OCI-LY7 (cell line): ENCODE data around the gene LRRC59. TPM values are rescaled to one million over a fixed set of nuclear protein-coding genes. Genes with fewer than 3 reads are reported as not detected.

Experiments
- BruUV-seq: library from RNA; stranded (reverse); fragments of 400-500 nt; replicated peaks from 2 replicates; lab custom pipeline; 2021; lab: Mats Ljungman, UMichigan
- CTCF ChIA-PET: fragments of 300-600 bp; sonication (Branson Sonifier 250); formaldehyde crosslinking; loops from one replicate; lab custom pipeline; 2022; ENCODE audit warnings: antibody characterized with exemption; ENCODE audit not compliant: unreplicated experiment; lab: Charles Lee
- POLR2A ChIA-PET: fragments of 300-600 bp; sonication (Branson Sonifier 250); formaldehyde crosslinking; loops from one replicate; lab custom pipeline; 2022; ENCODE audit warnings: antibody characterized with exemption; lab: Charles Lee
- DNase-seq: peaks from one replicate; pipeline ENCODE4 v3.0.0-alpha.2; 2015; ENCODE audit warnings: low spot score
- H2AFZ ChIP-seq: fragments of 200-600 bp; sonication (generic), shearing (Covaris generic); 2 replicates; pipeline ENCODE4 v1.6.1; 2014; ENCODE audit warnings: mild to moderate bottlenecking, antibody characterized with exemption, low read length, moderate library complexity
- H3K27ac ChIP-seq: fragments of 200-600 bp; sonication (generic); 2 replicates; pipeline ENCODE4 v1.5.1; 2014; ENCODE audit warnings: mixed run types, low read depth, mild to moderate bottlenecking, moderate library complexity, low read length, inconsistent platforms; ENCODE audit not compliant: poor library complexity, severe bottlenecking
- H3K36me3 ChIP-seq: fragments of 200-600 bp; sonication (generic); 2 replicates; pipeline ENCODE4 v1.6.1; 2014; ENCODE audit warnings: mild to moderate bottlenecking, antibody characterized with exemption, low read length, moderate library complexity, mixed read lengths; ENCODE audit not compliant: insufficient read depth
- H3K4me1 ChIP-seq: fragments of 200-600 bp; sonication (generic); 2 replicates; pipeline ENCODE4 v1.5.1; 2014; ENCODE audit warnings: mild to moderate bottlenecking, low read length; ENCODE audit not compliant: insufficient read depth, poor library complexity, severe bottlenecking
- H3K4me2 ChIP-seq: fragments of 200-600 bp; sonication (generic); 2 replicates; pipeline ENCODE4 v1.6.1; 2014; ENCODE audit warnings: mild to moderate bottlenecking, low read length
- H3K4me3 ChIP-seq: fragments of 200-600 bp; sonication (generic); 2 replicates; pipeline ENCODE4 v1.5.1; 2014; ENCODE audit warnings: mild to moderate bottlenecking, low read depth, low read length; ENCODE audit not compliant: poor library complexity, severe bottlenecking
- H3K79me2 ChIP-seq: fragments of 200-600 bp; sonication (generic); 2 replicates; pipeline ENCODE4 v1.6.1; 2016; ENCODE audit warnings: low read depth, mild to moderate bottlenecking, low read length, moderate library complexity, mixed read lengths; ENCODE audit not compliant: insufficient read depth
- H3K9me2 ChIP-seq: fragments of 200-600 bp; sonication (generic); 2 replicates; pipeline ENCODE4 v1.6.1; 2016; ENCODE audit warnings: mild to moderate bottlenecking, low read length, mixed read lengths; ENCODE audit not compliant: insufficient read depth
- H3K9me3 ChIP-seq: fragments of 200-600 bp; sonication (generic); 2 replicates; pipeline ENCODE4 v1.6.1; 2014; ENCODE audit warnings: mild to moderate bottlenecking, mixed run types, low read length, mixed read lengths
- H4K20me1 ChIP-seq: fragments of 200-600 bp; sonication (generic); 2 replicates; pipeline ENCODE4 v1.6.1; 2014; ENCODE audit warnings: mild to moderate bottlenecking, antibody characterized with exemption, low read length, moderate library complexity, mixed read lengths; ENCODE audit not compliant: insufficient read depth
- EZH2phosphoT487 ChIP-seq: fragments of 200-600 bp; sonication (generic); IDR thresholded peaks from 2 replicates; pipeline ENCODE4 v1.6.1; 2018; ENCODE audit warnings: low read depth, borderline replicate concordance, mild to moderate bottlenecking, mixed run types, antibody characterized with exemption, low read length, moderate library complexity, mixed read lengths
- intact Hi-C: fragments of 100-400 bp; cut with micrococcal nuclease; formaldehyde crosslinking; loops from one replicate; pipeline ENCODE4 v1.10.0; 2022; ENCODE audit not compliant: unreplicated experiment
- total RNA-seq, 2 experiments: library from RNA; depleted of rRNA in 1 of 2; stranded (reverse); fragments of >200 nt in 1 of 2; shearing (Covaris generic) in 1 of 2; gene quantifications; 2 replicates each; pipeline ENCODE4 v1.2.3, GENCODE V29; 2014 to 2022
- TF ChIP-seq, protein P1 (sequence below): fragments of 200-600 bp; sonication (generic); conservative IDR thresholded peaks from 2 replicates; pipeline ENCODE4 v1.5.1; 2014; ENCODE audit warnings: mild to moderate bottlenecking, antibody characterized with exemption, low read length, moderate library complexity, mixed read lengths

LRRC59 gene
- total RNA-seq, 2 experiments from 2014 or later = 87.4 to 125 TPM

DNA sequence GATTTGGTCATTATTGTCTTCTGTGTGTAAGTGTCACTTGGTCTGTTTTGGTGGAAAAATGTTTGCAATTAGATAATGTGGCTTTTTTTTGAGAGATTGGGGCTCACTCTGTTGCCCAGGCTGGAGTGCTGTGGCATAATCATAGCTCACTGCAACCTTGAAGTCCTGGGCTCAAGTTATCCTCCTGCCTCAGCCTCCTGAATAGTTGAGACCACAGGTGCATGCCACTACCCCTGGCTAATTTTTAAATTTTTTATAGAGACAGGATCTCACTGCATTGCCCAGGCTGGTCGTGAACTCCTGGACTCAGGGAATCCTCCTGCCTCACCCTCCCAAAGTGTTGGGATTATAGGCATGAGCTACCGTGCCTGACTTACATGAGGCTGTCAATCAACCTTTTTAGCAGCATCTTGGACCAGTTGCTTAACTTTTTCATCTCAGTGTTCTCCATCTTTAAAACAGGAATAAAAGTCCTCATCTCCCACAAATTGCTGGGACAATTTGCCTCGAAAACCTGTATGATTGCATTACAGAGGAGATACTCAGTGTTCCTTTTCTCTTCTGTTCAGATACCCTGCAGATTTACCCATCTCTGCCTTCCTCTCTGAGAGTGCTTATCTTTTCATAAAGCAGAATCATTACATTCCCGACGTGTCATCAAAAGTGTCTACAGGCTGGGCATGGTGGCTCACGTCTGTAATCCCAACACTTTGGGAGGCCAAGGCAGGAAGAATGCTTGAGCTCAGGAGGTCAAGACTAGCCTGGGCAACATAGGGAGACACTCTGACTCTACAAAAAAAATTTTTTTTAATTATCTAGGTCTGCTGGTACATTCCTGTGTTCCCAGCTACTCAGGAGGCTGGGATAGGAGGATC is 47.8 kb upstream of the LRRC59 start:
- no peak overlapping the region for H3K4me2 ChIP-seq
- H3K9me2 ChIP-seq = no peaks in the 10 kb centered on the region
- no peak overlapping the region for H3K27ac ChIP-seq
- ChIA-PET CTCF (no interaction called here), POLR2A (interaction anchor here (2.2 kb wide), 1 partner anchor 13 kb away, joined by 7 read pairs; no protein-coding TSS in a partner anchor)
- no peaks in the 10 kb centered on the region for H3K9me3 ChIP-seq
- no peaks in the 10 kb centered on the region for H3K36me3 ChIP-seq
- H2AFZ ChIP-seq = no peak overlapping the region
- H4K20me1 ChIP-seq = no peaks in the 10 kb centered on the region
- no TSS peak for BruUV-seq
- TF ChIP-seq, protein P1, sequence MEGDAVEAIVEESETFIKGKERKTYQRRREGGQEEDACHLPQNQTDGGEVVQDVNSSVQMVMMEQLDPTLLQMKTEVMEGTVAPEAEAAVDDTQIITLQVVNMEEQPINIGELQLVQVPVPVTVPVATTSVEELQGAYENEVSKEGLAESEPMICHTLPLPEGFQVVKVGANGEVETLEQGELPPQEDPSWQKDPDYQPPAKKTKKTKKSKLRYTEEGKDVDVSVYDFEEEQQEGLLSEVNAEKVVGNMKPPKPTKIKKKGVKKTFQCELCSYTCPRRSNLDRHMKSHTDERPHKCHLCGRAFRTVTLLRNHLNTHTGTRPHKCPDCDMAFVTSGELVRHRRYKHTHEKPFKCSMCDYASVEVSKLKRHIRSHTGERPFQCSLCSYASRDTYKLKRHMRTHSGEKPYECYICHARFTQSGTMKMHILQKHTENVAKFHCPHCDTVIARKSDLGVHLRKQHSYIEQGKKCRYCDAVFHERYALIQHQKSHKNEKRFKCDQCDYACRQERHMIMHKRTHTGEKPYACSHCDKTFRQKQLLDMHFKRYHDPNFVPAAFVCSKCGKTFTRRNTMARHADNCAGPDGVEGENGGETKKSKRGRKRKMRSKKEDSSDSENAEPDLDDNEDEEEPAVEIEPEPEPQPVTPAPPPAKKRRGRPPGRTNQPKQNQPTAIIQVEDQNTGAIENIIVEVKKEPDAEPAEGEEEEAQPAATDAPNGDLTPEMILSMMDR = no peak
- TF ChIP-seq EZH2phosphoT487 = no peak
- DNase-seq = no peak
- intact Hi-C loops = no loop called here
- no peaks in the 10 kb centered on the region for H3K79me2 ChIP-seq
- no peaks in the 10 kb centered on the region for H3K4me1 ChIP-seq
- H3K4me3 ChIP-seq = no peak overlapping the region

DNA sequence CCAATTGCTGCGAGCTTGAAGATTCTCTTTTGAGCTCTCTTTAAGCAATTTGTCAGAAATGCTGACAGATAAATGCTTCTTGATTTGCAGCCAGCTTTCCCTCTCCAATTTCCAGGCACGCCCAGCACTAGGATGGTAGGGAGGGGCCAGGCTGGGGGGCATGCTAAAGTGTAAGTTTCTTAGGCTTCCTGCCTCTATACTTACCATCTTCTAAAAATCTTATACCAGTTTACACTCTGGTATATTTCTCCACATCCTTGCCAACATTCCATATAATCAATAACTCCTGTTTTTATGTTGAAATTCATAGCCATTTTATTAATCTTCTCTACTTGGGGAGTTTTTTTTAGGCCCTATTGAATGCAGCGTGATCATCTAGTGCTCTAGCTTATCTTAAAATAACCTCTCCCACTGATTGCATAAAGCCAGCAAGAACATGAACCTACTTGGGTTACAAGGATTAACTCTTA is 46.2 kb upstream of the LRRC59 start:
- no peak for DNase-seq
- no peaks in the 10 kb centered on the region for H3K79me2 ChIP-seq
- ChIA-PET POLR2A (interaction anchor here (0.6 to 1.2 kb wide), 2 partner anchors 12 to 47 kb away, joined by 3 read pairs; no protein-coding TSS in a partner anchor), CTCF (no interaction called here)
- no peak overlapping the region for H3K4me2 ChIP-seq
- no peak overlapping the region for H3K4me3 ChIP-seq
- H4K20me1 ChIP-seq = no peaks in the 10 kb centered on the region
- intact Hi-C loops = no loop called here
- H3K9me2 ChIP-seq = no peaks in the 10 kb centered on the region
- H3K36me3 ChIP-seq = no peaks in the 10 kb centered on the region
- no peaks in the 10 kb centered on the region for H3K4me1 ChIP-seq
- no TSS peak for BruUV-seq
- H3K9me3 ChIP-seq = no peaks in the 10 kb centered on the region
- no peak overlapping the region for H2AFZ ChIP-seq
- H3K27ac ChIP-seq = no peak overlapping the region
- TF ChIP-seq EZH2phosphoT487 = no peak
- TF ChIP-seq, protein P1 = no peak
